HG03045 (cell line): ENCODE measurements around the gene PKNOX2.

ENCODE experiments used
- ATAC-seq: cut with Tn5 transposase; IDR thresholded peaks from one replicate; pipeline ENCODE4 v1.9.1; 2021; ENCODE audit warnings: mild to moderate bottlenecking, moderate library complexity; ENCODE audit not compliant: unreplicated experiment

The PKNOX2 gene

DNA sequence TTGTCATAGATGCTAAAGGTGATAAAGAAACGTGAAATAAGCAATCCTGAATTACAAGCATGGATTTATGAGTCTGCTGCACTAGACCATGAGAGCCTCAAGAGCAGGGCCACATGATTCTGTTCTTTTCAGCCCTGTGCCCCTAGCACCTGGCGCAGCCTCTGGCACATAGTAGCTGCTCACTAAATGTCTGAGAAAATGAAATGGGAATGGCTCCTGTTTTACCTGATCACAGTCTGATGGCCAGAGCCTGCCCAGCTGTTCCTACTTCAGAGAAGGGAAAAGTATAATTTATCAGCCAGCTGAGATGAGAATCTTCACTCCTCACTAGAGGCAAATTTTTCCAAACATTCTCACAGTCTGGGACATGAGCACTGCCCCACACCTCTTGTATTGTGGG, 10.7 kb upstream of the PKNOX2 start:
- no peak for ATAC-seq

DNA sequence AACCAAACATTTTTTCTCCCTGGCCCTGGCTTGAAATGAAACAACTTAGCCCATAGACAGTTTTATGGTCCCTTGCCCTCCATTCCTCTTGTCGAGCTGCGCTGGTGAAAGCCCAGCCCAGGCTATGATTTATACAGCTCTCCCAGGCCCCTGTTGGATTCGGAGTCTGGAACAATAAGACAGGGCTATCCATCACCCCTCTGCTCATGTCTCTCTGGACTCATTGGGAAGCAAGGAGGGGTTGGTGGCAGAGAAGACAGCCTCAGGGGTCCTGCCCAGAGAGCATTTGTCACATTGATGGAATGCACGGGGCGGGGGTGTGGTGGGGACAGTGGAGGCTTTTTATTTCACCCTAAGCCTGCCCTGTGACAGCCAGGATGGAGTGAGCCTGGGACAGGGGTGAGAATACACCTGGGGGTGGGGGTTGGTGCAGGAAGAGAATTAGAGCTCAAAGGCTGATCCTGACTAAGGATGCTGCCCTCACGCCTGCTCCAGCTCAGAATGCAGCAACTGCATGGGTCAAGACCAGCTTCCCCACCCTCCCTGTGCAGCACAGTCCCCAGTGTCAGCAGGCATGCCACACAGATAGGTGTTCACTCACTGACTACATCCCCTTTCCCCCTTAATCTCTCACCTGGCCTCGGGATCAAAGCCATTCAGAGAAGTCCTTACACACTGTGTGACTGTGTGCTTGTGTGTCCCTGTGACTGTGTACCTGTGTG, 10.0 kb upstream of the PKNOX2 start:
- no peak for ATAC-seq

DNA sequence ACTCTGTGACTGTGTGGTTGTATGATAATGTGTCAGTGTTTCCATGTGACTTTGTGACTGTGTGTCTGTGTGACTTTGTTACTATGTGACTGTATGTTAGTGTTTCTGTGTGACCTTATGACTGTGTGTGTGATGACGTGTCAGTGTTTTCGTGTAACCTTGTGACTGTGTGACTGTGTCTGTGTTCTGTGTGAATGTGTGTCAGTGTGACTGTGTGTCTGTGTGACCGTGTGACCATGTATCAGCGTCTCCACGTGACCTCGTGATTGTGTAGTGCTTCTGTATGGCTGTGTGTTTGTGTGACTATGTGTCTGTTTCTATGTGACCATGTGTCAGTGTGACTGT, 9.5 kb upstream of the PKNOX2 start:
- ATAC-seq = no peak

DNA sequence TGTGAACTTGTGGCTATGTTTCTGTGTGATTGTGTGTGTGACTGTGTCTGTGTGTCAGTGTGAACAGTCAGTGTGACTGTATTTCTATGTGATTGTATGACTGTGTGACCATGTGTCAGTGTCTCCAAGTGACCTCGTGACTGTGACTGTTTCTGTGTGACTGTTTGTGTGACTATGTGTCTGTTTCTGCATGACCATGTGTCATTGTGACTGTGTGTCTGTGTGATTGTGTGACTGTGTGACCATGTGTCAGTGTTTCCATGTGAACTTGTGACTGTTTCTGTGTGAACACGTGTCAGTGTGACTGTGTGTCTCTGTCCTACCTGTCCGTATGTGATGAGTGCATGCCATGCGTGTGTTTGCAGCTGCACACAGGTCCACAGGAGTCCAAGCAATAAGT, 8.8 kb upstream of the PKNOX2 start:
- ATAC-seq = no peak

DNA sequence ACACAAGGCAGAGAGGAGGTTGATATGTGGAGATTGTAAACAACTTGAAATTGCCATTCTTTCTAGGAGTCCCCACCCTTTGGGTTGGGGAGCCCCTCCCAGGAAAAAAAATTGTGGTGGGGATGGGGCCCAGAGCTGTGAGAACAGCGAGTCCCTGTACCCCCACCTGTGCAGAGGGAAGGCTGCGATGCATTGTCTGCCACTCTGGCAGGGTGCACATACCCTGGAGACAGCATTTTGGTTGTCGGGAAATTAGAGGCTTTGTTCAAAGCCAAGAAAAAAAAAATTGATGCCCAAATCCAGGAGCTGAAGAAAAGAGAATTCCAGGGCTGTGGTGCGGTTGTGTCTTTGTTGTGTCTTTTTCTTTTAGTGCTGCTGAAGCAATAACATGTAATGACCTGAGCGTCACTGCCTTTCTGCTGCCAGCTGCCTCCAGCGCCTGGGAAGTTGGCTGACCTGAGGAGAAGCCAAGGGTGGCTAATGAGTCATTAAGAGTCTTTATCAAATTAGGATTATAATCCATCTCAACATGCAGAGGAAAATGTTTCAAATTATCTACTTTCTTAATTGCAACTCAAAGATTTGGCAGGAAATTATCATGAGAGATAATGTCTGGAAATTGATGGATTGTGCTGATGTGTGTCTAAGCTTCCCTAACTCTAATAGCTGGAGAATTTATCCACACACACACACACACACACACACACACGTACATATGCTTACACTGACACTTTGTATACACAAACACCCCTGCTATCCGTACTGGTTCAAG, 8.0 kb upstream of the PKNOX2 start:
- ATAC-seq = no peak

DNA sequence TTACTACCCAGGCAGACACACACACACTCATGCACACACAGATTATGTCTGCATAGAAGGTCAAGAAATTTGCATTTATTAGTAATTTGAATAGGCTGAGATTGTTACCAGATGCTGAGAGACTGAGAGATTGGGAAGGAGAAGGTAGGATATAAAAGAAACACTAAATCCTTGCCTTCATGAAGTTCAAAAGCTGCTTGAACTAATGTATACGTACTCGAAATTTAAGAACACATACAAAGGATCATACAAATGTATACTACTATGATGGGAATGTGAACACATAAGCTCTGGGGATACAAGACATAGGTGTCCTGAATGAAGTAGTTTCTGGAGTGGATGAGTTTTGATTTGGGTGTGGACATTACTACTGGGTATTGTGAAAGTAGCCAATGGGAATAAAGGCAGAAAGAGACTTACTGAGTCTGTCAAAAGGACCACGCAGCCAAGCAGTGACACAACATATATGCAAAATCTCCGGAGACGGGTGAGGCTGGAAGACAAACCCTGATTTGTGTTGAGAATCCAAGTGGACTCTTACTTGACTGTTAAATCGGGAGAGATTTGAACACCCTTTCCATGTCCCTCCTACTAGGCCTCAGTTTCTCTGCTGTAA, 7.3 kb upstream of the PKNOX2 start:
- no peak for ATAC-seq

DNA sequence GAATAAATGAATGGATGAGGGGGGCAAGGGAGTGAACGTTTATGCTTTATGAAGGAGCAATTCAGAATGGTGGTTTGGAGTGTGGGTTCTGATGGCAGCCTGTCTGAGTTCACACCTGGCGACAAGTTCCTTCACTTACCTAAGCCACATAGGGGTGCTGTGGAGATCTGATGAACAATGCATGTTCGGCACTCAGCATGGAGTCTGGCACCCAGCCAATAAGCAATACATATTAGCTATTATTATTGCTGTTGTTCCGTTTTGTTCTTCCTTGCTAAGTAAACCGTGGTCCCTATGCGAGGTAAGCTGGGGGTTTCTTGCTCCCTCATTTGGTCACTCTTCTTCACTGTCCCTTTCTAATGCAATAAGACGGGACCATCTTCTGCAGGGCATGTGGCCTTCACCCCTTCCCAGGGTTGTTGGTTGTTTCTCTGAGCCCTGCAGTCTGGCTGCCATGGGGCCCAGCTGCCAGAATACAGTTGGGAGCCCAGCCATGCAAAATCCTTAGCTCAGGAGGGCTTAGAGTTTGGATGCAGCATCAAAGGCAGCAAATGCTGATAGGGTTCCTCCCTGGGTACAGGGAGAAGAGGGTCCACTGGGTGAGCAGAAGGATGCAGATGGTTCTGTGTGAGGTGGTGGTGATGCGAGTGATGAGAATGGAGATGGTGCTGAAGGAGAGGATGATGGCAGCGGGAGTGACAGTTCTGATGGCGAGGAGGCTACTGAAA, 6.4 kb upstream of the PKNOX2 start:
- ATAC-seq = no peak

DNA sequence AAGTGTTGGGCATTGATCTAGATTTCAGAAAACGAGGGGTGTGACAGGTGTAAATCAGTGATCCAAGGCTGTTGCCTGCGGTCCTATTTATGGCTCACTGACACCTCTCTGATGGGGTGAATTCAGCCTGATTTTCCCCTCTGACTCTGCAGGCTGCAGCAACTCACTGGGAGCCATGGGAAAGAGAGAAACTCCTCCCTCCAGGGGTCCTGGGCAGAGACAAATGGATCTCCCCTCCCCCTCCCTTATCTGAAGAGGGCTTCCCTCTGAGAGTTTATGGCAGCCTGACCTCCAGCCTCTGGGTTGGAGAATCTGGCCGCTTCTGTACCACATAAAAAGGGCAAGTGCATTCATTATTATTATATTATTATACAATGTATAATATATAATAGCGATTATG, 1.8 kb upstream of the PKNOX2 start:
- ATAC-seq = no peak

DNA sequence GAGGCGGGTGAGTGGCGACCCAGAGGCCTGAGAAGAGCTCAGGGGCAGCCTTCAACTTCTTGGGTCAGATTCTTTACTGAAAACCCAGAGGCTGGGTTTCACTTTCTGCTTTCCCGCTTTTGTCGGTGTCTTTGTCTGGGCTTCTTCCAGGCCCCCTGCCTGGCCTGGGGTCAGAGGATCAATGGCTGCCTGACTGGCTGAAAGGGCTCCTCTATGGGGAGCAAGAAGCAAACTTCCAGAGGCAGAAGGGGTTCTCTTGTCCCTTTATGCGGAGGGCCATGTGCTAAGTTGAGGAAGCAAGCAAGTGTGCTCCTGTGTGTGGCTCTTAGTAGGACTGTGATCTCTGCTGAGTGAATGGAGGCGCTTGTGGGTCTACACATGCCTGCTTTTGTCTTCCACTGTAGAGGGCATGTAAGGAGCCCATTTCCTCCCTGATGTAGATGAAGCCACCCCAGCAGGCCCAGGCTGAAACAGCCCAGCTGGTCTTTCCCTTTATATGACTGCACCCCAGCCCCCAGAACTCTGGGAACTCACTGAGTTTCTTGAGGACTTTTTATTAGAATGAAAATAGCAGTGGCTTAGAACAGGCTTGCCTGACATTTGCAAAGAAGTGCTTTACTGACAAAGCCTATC, 1.0 kb upstream of the PKNOX2 start:
- no peak for ATAC-seq

DNA sequence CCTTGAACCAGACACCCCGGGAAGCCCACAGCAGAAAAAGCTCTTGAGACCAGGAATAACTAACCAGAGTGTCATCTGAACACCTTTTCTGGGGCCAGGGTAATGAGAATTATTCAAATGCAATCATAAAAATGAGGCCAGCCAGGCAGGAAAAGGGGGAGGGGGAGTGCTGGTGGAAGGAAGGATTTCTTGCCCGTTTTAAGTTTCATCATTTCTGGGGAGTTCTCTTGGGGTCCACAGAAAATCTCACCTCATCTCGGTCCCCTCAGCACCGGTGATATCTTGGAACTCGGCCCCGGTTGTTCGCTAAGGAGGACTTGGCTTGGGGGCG, 495 bp upstream of the PKNOX2 start:
- no peak for ATAC-seq

DNA sequence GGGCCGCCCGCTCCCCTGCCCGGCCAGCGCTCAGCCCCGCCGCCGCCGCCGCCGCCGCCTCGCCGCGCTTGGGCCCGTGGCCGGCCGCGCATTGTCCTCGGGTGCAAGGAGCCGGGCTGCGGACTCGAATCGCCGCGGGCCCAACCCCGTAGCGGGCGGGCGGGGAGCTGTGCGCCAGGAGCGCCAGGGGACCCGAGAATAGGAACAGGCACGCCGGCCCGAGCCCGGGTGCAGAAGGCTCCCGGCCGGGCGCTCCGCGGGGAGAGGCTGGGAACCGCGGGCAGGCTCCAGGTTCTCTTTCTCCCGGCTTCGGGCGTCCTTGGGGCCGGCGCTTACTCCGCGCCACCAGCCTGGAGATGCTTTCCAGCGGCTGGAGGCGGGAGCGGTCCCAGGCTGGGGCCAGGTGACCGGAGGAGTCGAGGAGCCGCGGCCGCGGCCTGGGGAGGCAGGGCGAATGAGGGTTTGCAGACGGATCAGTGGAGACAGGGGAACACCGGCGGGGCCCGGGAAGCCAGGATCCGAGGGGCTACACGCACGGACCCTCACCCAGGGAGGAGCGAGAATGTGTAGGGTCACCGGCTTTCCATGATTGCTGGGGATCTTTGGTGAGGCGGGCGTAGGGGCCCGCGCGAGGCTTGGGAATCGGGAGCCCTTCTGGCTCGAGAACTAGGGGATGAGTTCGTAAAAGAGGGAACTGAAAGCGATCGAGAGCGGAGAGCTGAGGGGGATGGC, 726 bp downstream of the PKNOX2 start:
- ATAC-seq = no peak

DNA sequence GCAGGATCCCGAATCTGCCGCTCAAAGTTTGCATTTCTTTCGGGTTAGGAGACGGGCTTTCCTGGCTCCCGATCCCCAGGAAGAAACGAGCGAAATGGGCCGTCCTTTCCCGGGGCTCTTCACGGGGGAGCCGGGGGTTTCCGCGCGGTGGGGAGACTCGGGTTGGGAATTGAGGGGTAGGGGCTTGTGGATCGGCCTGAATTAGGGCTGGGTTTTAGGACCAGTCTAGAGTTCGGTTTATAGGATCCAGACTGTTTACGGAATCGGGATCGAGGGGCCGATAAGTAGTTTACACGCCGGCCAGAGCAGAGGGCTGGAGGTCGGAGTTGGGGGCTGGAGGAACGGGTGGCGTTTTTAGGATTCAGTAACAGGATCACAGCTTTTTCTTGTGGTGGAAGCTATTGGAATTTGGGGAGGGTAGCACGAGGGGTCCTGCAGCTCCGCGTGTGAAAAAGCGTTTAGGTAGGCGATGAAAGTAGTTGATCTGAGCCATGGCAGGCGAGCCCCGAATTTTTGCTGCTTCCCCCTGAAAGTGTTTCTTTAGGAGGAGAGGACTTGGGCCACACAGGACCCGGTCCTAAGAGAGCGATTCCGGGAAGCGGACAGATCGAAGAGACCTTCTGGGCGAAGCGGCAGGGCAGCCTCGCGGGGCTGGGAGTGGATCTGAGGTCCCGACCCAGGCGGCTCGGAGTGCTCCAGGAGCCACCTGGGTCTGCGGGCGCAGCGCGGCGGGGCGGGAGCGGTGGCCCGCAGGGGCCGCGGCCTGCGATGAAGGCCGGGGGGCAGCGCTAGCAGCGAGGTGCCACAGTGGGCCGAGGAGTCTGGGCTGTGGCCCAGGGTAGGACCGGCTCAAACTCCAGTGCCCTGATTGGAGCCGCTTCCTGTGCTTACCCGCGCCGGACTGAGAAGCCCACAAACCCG, 1.6 kb downstream of the PKNOX2 start:
- no peak for ATAC-seq

DNA sequence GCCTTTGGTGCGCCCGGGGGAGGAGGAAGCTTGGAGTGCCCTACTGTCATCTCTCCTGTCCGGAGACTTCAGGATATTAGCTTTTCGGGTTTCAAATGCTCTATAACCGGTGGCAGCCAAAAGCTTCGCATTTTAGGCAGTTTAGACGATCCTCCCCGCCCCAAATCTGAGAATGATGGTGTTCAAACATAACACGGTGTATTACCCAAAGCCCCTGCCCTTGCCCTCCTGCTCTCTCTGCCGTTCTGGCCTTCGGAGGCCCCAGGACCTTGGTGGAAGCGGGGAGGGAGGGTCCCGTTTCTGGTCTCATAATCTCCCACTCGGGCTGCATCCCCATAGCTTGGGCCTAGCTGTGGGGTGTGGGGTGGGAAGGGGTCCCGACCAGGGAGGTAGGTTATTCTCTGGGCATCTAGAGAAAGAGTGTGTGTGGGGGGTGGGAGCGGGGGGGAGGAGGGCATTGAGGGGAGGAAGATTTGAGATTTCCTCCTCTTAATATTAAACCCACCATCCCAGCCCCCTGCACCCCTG, 2.3 kb downstream of the PKNOX2 start:
- ATAC-seq = no peak

DNA sequence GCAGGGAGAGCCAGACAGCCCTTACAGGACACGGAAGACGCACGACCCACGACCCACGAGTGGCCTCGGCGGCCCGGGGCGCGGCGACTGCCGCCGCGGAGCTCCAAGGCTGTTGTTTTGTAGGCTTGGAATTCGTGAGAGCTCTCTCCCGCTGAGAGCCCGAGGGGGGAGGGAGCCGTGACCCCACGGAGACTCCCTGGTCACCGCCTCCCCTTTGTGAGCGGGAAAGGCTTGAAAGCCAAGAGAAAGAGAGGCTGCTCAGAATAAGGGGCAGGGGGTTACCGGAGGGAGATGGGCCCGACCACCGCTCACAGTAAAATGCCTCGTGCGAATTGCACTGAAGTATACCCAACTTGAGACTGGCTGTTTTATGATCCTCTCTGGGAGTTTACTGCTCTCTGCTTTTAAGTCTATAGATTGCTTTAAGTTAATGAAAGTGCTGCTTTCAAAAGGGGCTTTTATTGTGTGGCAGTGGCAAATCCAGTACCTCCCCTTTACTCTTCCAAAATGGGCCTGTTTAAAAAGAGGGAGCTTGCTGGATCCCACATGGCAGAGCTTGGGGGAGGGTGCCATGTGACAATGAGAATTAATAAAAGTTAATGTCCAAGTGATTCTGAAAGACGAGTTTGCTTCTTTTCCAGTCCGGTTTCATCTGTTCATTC, 2.9 kb downstream of the PKNOX2 start:
- ATAC-seq = no peak

DNA sequence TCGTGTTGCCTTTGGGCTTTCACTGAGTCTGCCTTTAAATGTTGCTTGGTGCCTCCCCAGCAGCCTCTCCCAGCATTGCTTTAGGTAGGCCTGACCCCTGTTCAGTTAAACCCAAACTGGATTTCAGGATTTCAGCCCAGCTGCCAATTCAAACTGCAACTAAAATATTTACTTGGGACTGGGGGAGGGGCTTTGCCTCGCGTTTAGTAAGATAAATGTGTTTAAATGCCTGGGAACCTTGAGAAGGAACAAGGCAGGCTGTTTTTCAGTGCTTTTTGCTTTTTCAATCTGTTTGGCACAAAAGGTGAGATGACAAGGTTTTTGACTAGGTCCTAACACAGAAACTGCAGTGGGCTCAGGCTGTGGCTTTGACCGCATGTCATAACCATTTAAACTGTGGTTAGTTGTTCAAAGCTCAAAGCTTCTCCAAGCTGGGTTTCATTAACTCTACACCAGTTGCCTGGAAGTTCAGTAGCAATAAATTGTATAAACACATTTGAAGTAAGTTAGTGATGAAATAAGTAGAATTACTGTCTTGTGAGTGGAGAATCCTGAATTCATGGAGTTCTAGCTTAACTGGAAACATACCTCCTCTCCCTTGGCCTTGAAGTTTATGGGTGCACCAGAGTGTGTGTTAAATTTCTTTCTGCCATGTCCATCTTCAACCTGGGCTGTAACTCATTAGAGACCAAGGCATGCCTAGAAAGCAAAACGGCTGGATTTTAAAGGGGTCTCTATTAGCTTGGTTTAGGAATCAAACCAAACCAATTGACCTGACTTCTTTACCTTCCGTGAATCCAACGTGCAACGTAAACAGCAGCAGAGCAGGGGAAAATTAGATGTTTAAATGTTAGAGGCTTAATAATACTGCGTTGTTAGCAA, 3.6 kb downstream of the PKNOX2 start:
- no peak for ATAC-seq

DNA sequence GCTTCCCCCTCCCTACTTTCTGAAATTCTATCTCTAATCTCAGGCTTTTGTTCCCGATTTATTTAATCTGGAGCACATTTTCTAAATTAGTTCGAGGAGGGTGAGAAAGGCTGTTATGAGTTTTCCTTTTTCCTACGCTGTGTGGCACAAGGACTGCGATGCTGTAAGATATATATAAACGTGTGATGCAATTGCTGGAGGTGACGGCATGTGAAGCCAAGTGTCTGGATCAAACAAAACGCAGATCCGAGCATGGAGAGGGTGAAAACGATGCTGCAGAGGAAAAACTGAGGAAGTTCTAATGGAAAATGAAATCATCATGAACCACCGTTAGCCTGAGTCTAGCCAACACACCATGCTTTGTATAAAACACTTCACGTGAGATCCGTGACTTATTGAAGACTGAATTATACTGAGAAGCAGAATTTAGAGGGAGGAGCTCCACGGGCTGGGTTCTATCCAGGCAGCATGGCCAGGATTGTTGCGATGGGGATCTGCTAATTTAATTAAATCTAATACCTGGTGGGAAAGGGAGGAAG, 4.4 kb downstream of the PKNOX2 start:
- ATAC-seq = no peak

DNA sequence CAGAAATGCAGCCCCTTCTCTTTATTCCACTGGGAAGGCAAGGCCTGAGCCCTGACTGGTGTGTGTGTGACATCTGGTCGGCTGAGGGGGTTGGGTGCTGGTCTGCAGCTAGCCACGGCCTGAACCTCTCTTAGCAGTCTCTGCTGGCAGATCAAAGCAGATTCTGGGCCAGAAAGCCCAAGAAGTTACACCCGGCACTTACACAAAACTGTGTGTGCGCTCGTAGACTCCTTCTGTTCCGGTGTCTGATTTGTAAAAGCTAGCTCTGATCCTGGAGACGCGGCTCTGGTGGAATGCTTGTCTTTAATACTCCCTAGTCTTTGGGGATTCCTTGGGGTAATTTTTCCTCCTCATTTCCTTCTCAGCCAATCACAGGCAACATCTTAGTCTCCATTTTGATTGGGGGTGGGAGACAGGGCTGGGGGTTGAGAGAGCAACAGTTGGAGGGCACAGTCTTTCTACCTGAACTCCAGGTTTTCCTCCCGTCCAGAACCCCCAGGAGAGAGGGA, 5.5 kb downstream of the PKNOX2 start:
- no peak for ATAC-seq
